ENCODE data around the gene DNAI2. TPM values are rescaled to one million over a fixed set of nuclear protein-coding genes. Genes with fewer than 3 reads are reported as not detected.

Gene DNAI2
- total RNA-seq, 1 donor from 2014 or later: not detected

GRCh38 chr17:74357466-74357809, 83.4 kb downstream of the DNAI2 start:
- DNase-seq (ENCODE audit: low spot score, unreplicated experiment): no peak
- Mint-ChIP-seq H3K27ac (no peak overlapping the region), H3K4me3 (ENCODE audit: low read depth) (no peak overlapping the region), H3K27me3 (peaks cover 53% of the 10 kb centered on the region), H3K36me3 (ENCODE audit: insufficient read depth) (no peaks in the 10 kb centered on the region), H3K4me1 (ENCODE audit: low read depth) (peaks cover 7% of the 10 kb centered on the region), H3K9me3 (ENCODE audit: low read depth) (no peaks in the 10 kb centered on the region)
- no peak for TF ChIP-seq CTCF (IDR thresholded peaks at IDR 0.05; ENCODE audit: unreplicated experiment)

- H3K4me1 Mint-ChIP-seq (ENCODE audit: low read depth): peaks cover 7% of the 10 kb centered on the region
- peaks cover 43% of the 10 kb centered on the region for H3K27me3 Mint-ChIP-seq
- no peaks in the 10 kb centered on the region for H3K36me3 Mint-ChIP-seq (ENCODE audit: insufficient read depth)
- no peak for TF ChIP-seq CTCF (IDR thresholded peaks at IDR 0.05; ENCODE audit: unreplicated experiment)
- H3K27ac Mint-ChIP-seq: no peak overlapping the region
- no peak overlapping the region for H3K4me3 Mint-ChIP-seq (ENCODE audit: low read depth)
- no peaks in the 10 kb centered on the region for H3K9me3 Mint-ChIP-seq (ENCODE audit: low read depth)
- DNase-seq (ENCODE audit: low spot score, unreplicated experiment): no peak
Observed at GRCh38 chr17:74358697-74359096, 84.7 kb downstream of the DNAI2 start.

GRCh38 chr17:74359916-74360315, 85.9 kb downstream of the DNAI2 start:
- H3K4me1 Mint-ChIP-seq (ENCODE audit: low read depth): peaks cover 7% of the 10 kb centered on the region
- H3K27ac Mint-ChIP-seq: no peak overlapping the region
- H3K27me3 Mint-ChIP-seq: peaks cover 31% of the 10 kb centered on the region
- H3K36me3 Mint-ChIP-seq (ENCODE audit: insufficient read depth): no peaks in the 10 kb centered on the region
- DNase-seq (ENCODE audit: low spot score, unreplicated experiment): no peak
- no peak overlapping the region for H3K4me3 Mint-ChIP-seq (ENCODE audit: low read depth)
- H3K9me3 Mint-ChIP-seq (ENCODE audit: low read depth): no peaks in the 10 kb centered on the region
- TF ChIP-seq CTCF (IDR thresholded peaks at IDR 0.05; ENCODE audit: unreplicated experiment): no peak

DNA sequence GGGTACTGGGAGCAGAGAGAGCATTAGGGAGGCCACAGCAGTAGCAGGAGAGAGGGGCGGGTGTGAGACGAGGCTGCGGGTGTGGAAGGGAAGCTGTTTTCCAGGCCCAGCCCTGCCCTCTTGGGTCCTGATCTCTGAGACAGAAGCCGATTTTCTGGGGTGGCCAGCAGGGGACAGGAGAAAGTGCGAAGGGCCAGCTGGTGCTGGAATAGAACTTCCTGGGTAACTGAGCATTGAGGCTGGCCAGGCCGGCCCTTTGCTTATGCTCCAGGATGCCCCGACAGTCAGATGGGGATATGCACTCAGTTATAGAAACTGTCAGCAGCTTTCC, 86.8 kb downstream of the DNAI2 start:
- Mint-ChIP-seq H3K27me3 (peaks cover 23% of the 10 kb centered on the region), H3K27ac (no peak overlapping the region), H3K36me3 (ENCODE audit: insufficient read depth) (no peaks in the 10 kb centered on the region), H3K4me1 (ENCODE audit: low read depth) (peaks cover 7% of the 10 kb centered on the region), H3K9me3 (ENCODE audit: low read depth) (no peaks in the 10 kb centered on the region), H3K4me3 (ENCODE audit: low read depth) (no peak overlapping the region)
- TF ChIP-seq CTCF (IDR thresholded peaks at IDR 0.05; ENCODE audit: unreplicated experiment): no peak
- DNase-seq (ENCODE audit: low spot score, unreplicated experiment): no peak

GRCh38 chr17:74361230-74362068, 87.4 kb downstream of the DNAI2 start, which contains the start of gene BTBD17:
Gene BTBD17, minus strand, starts transcription at chr17:74361868. Its CDS starts 49 bp downstream, at chr17:74361819.
- TF ChIP-seq CTCF (IDR thresholded peaks at IDR 0.05; ENCODE audit: unreplicated experiment): peak; percentile 75
- peaks cover 7% of the 10 kb centered on the region for H3K4me1 Mint-ChIP-seq (ENCODE audit: low read depth)
- no peaks in the 10 kb centered on the region for H3K9me3 Mint-ChIP-seq (ENCODE audit: low read depth)
- peaks cover 18% of the 10 kb centered on the region for H3K27me3 Mint-ChIP-seq
- DNase-seq (ENCODE audit: low spot score, unreplicated experiment): peak; percentile 52
- H3K27ac Mint-ChIP-seq: no peak within 1 kb of the TSS
- H3K4me3 Mint-ChIP-seq (ENCODE audit: low read depth): no peak within 1 kb of the TSS
- H3K36me3 Mint-ChIP-seq (ENCODE audit: insufficient read depth): no peaks in the 10 kb centered on the region
